HG03066 (cell line): ENCODE results near the gene FXYD1.
"Not testable (repeated sequence)": the region's sequence is repeated elsewhere in the genome, so short reads cannot be mapped to it uniquely, and the experiment has no call there.

Source experiments
- ATAC-seq: cut with Tn5 transposase; IDR thresholded peaks from one replicate; pipeline ENCODE4 v1.9.1; 2021; ENCODE audit warnings: low read depth; ENCODE audit not compliant: unreplicated experiment

The FXYD1 gene

GRCh38 chr19:35123573-35123972 is 15.1 kb upstream of the FXYD1 start:
- ATAC-seq: no peak

- ATAC-seq: no peak
Observed at GRCh38 chr19:35124098-35125060, 14.2 kb upstream of the FXYD1 start.

DNA sequence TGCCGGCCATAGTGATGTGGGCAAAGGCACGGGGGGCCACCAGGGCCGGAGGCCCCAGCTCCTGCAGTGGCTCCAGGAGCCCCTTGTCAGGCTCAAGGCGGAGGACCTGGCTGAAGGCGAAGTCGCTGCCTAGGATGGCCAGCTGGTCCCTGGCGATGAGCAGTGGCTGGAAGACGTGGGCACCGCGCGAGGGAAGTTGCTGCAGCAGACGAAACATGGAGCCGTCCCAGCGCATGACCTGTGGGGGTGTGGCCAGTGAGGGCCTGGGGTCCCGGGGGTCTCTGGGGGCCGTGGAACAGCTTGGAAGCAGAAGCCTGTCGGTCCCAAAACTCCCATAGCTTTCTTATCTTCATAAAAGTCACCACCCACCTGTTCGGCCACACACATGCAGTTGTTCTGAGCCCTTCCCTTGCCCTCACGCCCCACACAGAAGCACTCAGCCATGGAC is 13.3 kb upstream of the FXYD1 start:
- ATAC-seq: no peak

GRCh38 chr19:35125749-35126623 is 12.6 kb upstream of the FXYD1 start:
- no peak for ATAC-seq

DNA sequence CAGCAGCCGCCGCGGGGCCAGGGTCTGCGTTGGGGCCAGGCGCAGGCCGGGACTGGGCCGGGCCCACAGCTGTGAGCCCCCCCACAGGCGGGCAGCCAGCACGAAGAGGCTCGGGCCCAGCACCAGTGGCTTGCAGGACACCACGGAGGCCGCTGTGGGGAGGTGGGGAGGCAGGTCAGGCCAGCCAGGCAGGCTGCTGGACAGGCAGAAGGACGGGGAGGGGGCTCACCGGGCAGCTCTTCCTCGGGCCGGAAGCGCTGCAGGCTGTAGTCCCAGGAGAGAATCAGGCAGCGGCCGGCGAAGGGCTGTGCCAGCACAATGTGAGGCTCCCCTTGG is 12.0 kb upstream of the FXYD1 start:
- ATAC-seq: no peak

GRCh38 chr19:35127871-35128270 is 10.8 kb upstream of the FXYD1 start:
- no peak for ATAC-seq

- no peak for ATAC-seq
Observed at GRCh38 chr19:35128398-35129057, 10.1 kb upstream of the FXYD1 start.

DNA sequence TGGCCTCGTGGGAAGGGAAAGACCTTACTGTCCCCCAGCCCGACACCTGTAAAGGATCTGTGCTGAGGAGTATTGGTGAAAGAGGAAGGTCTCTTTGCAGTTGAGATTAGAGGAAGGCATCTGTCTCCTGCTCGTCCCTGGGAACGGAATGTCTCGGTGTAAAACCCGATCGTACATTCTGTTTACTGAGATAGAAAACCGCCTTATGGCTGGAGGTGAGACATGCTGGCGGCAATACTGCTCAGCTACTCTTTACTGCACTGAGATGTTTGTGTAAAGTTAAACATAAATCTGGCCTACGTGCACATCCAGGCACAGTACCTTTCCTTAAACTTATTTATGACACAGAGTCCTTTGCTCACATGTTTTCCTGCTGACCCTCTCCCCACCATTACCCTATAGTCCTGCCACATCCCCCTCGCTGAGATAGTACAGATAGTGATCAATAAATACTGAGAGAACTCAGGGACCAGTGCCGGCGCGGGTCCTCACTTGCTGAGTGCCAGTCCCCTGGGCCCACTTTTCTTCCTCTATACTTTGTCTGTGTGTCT is 8.8 kb upstream of the FXYD1 start:
- not testable (repeated sequence) for ATAC-seq

GRCh38 chr19:35130761-35131720 is 7.6 kb upstream of the FXYD1 start:
- ATAC-seq: no peak

DNA sequence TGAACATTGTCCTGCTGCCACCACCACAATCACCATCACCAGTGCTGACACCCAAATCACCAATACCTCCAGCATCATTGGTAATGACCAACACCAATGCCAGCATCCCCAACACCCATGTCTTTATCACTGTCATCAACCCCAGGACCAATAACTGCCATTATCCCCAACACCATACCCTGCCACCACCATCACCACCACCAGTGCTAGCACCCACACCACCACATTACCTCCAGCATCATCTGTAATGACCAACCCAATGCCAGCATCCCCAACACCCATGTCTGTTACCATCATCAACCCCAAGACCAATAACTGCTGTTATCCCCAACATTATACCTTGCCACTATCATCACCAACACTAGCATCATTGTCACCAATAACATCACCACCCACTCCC is 6.4 kb upstream of the FXYD1 start:
- ATAC-seq: no peak

- no peak for ATAC-seq
Observed at GRCh38 chr19:35133826-35134225, 4.8 kb upstream of the FXYD1 start.

GRCh38 chr19:35134601-35135242 is 3.9 kb upstream of the FXYD1 start, which contains the start of gene LGI4:
TSS of gene LGI4 (minus strand) at chr19:35135059. CDS start at chr19:35134680, 379 bp downstream.
- no peak for ATAC-seq

- ATAC-seq: no peak
Observed at GRCh38 chr19:35135389-35135909, 3.2 kb upstream of the FXYD1 start.

DNA sequence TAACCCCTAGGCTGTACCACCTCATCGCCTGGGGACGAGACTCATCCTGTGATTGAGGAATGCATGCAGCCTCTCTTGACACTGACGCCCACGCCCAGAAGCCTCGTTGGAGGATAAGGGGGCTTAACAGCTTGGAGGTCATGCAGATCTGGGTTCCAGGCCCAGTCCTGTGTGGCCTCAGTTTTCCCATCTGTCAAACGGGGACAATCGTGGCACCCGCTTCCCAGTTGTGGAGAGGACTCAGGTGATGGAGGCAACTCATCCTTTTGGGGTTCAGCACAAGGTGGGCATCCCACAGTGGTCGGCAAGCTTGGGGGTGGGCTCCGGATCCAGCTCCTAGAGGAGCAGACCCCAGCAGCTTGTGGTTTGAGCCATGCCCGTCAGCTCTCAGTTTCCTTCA is 2.4 kb upstream of the FXYD1 start:
- no peak for ATAC-seq

GRCh38 chr19:35136977-35137702 is 1.5 kb upstream of the FXYD1 start:
- no peak for ATAC-seq

GRCh38 chr19:35140207-35140961 is 1.8 kb downstream of the FXYD1 start:
- no peak for ATAC-seq
